Mesendoderm (in vitro differentiated cells): ENCODE data around the gene RAET1E.

Source experiments
- DNase-seq: peaks from one replicate; pipeline ENCODE4 v3.0.0; 2013
- H2AK5ac ChIP-seq: 2 replicates; pipeline ENCODE4 v1.6.1; 2013; ENCODE audit warnings: low read length, inconsistent platforms
- H2BK120ac ChIP-seq: 2 replicates; pipeline ENCODE4 v1.6.1; 2013; ENCODE audit warnings: low read depth, mild to moderate bottlenecking, low read length, moderate library complexity, mixed read lengths
- H2BK15ac ChIP-seq: replicated peaks from 2 replicates; pipeline ENCODE4 v1.6.1; 2013; ENCODE audit warnings: low read depth, mild to moderate bottlenecking, moderate library complexity
- H2BK5ac ChIP-seq: 2 replicates; pipeline ENCODE4 v1.6.1; 2013; ENCODE audit warnings: low read length, inconsistent platforms
- H3K18ac ChIP-seq: 2 replicates; pipeline ENCODE4 v1.6.1; 2013; ENCODE audit warnings: mild to moderate bottlenecking, low read length, mixed read lengths
- H3K23ac ChIP-seq: one replicate; pipeline ENCODE4 v1.6.1; 2013; ENCODE audit warnings: low read length
- H3K27ac ChIP-seq: 2 replicates; pipeline ENCODE4 v1.5.1; 2013; ENCODE audit warnings: low read depth, mild to moderate bottlenecking, inconsistent platforms, low read length, moderate library complexity
- H3K27me3 ChIP-seq: 2 replicates; pipeline ENCODE4 v1.6.1; 2013; ENCODE audit warnings: low read length, control low read depth, mild to moderate bottlenecking, inconsistent platforms; ENCODE audit not compliant: insufficient read depth, poor library complexity
- H3K36me3 ChIP-seq: 2 replicates; pipeline ENCODE4 v1.6.1; 2013; ENCODE audit warnings: low read length, inconsistent platforms; ENCODE audit not compliant: control insufficient read depth, insufficient read depth
- H3K4ac ChIP-seq: one replicate; pipeline ENCODE4 v1.6.1; 2013; ENCODE audit warnings: low read depth, mild to moderate bottlenecking, low read length, moderate library complexity
- H3K4me1 ChIP-seq: 2 replicates; pipeline ENCODE4 v1.6.1; 2013; ENCODE audit warnings: low read depth, low read length, inconsistent platforms; ENCODE audit not compliant: control insufficient read depth
- H3K4me2 ChIP-seq: 2 replicates; pipeline ENCODE4 v1.6.1; 2013; ENCODE audit warnings: low read length
- H3K4me3 ChIP-seq: 2 replicates; pipeline ENCODE4 v1.5.1; 2013; ENCODE audit warnings: mild to moderate bottlenecking, low read length
- H3K56ac ChIP-seq: one replicate; pipeline ENCODE4 v1.6.1; 2013; ENCODE audit warnings: low read length
- H3K79me1 ChIP-seq: 2 replicates; pipeline ENCODE4 v1.6.1; 2013; ENCODE audit warnings: low read length, inconsistent platforms
- H3K79me2 ChIP-seq: 2 replicates; pipeline ENCODE4 v1.6.1; 2013; ENCODE audit warnings: mild to moderate bottlenecking, low read length; ENCODE audit not compliant: control insufficient read depth, insufficient read depth
- H3K9ac ChIP-seq: 2 replicates; pipeline ENCODE4 v1.6.1; 2013; ENCODE audit warnings: low read length, inconsistent platforms
- H4K5ac ChIP-seq: one replicate; pipeline ENCODE4 v1.6.1; 2013; ENCODE audit warnings: low read length
- H4K8ac ChIP-seq: one replicate; pipeline ENCODE4 v1.6.1; 2013; ENCODE audit warnings: low read depth, mild to moderate bottlenecking, control low read depth, low read length, moderate library complexity
- WGBS: extraction: QIAGEN DNeasy Blood & Tissue Kit; methylation state at CpG from one replicate; pipeline ENCODE4 v1.1.7; 2013; ENCODE audit warnings: low lambda C conversion rate, missing lambda C conversion rate; ENCODE audit not compliant: insufficient coverage; ENCODE audit errors: extremely low coverage; 5-methylcytosine and 5-hydroxymethylcytosine counted together

RAET1E gene

DNA sequence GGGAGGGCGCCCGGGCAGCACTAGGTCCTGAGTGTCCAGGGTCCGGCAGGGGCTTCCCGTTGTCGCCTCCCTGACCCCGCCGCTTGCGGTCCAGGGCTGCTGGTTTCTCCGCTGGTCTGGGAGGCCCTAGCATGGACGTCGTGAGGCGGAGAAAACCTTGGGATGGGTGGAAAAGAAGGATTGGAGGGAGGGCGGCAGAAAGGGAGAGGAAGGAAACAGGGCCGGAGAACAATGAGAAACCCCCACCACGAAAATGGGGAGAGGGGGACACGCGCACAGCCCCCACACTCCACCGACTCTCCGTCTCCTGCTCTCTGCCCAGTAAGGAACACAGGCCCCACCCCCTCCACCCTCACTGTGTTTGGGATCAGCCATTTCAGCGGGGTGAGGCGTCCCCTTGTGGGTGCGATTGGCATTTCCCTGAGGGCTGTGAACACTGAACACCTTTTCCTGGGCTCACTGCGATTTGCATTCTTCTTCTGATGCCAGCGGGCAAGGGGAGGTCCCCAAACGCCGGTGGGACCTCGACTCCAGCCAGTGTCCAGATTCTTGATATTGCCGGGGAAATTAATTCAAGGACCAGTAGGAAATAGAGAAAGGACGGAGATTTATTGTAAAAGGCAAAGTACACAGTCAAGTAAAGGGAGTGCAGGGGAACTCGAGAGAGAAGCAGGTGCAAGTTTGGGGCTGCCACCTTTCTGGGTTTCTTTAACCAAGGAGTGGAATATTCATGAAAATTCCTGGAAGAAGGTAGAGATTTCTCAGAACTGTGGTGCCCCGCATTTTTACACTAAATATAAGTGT, 28.3 kb upstream of the RAET1E start:
- Histone ChIP-seq H3K4me2 (peak overlapping the region; percentile 50), H2BK120ac (no peak overlapping the region), H3K4me1 (no peaks in the 10 kb centered on the region), H3K4ac (no peak overlapping the region), H3K79me1 (no peaks in the 10 kb centered on the region), H3K23ac (no peak overlapping the region), H4K5ac (no peak overlapping the region), H3K36me3 (no peaks in the 10 kb centered on the region), H2BK5ac (no peak overlapping the region), H3K27me3 (peaks cover 29% of the 10 kb centered on the region), H3K27ac (no peak overlapping the region), H3K9ac (peak overlapping the region; percentile 56), H3K56ac (peak overlapping the region; percentile 67), H2AK5ac (no peak overlapping the region), H3K18ac (no peak overlapping the region), H2BK15ac (no peak overlapping the region), H4K8ac (no peak overlapping the region), H3K4me3 (no peak overlapping the region), H3K79me2 (no peaks in the 10 kb centered on the region)
- whole genome bisulfite sequencing: no CpG with 5 or more reads among the region's 31 CpGs
- DNase-seq: peak; percentile 82

DNA sequence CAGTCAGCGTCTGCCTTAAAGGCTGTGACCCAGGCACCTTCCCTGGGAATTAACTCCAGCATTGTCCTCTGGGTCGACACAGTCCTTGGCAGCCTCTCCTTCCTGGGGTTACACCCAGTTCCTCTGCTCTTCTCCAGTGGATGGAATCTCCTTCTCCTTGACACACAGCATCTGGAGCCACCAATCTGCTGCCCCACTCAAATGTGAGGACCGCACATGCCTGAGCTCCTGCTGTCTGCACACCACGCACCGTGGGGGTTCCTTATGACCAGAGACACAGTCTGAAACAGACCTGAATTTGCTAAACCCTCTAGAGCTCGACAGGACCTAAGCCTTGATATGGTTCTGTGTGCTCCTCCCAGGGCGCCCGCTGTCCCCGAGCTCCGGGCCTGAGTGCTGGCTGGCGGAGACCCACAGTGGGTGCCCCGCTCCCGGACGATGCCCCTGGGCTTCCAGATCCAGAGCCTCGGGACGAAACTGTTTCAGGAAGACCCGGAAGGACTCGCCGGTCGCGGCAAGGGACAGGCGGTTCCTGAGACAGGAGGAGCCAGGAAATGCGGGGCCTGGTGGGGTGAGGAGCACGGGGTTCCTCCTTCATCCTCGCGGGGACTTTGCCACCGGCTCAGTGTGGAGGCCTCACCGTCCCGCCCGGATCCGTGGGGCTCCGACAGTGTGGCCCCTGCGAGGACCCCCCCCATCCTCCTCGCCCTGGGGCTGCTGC, 27.5 kb upstream of the RAET1E start:
- Histone ChIP-seq H3K9ac (peak overlapping the region; percentile 56), H3K4me2 (peak overlapping the region; percentile 50), H4K8ac (no peak overlapping the region), H3K79me1 (no peaks in the 10 kb centered on the region), H3K4me1 (no peaks in the 10 kb centered on the region), H2BK15ac (no peak overlapping the region), H3K4ac (no peak overlapping the region), H3K36me3 (no peaks in the 10 kb centered on the region), H3K27ac (no peak overlapping the region), H3K56ac (peak overlapping the region; percentile 67), H3K4me3 (no peak overlapping the region), H2BK120ac (no peak overlapping the region), H4K5ac (no peak overlapping the region), H3K27me3 (peaks cover 33% of the 10 kb centered on the region), H2AK5ac (no peak overlapping the region), H3K79me2 (no peaks in the 10 kb centered on the region), H2BK5ac (no peak overlapping the region), H3K18ac (no peak overlapping the region), H3K23ac (no peak overlapping the region)
- no CpG with 5 or more reads among the region's 34 CpGs for WGBS
- no peak for DNase-seq

DNA sequence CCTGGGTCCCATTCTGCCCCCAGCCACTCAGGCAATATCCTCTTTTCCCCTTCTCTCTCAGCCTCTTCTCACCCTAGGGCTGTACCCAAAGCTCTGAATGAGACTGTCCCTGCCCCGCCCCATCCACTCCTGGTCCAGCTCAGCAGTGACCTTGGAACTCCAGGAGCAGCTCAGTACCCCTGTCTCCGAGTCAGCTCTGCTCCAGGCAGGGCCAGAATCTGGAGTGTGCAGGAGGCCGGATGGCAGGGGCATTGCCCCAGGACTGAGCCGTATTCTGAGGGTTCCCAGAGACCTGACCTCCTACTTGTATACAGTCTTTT, 27.0 kb upstream of the RAET1E start:
- H2BK120ac ChIP-seq: no peak overlapping the region
- H4K8ac ChIP-seq: no peak overlapping the region
- no peak for DNase-seq
- H3K23ac ChIP-seq: no peak overlapping the region
- H3K79me1 ChIP-seq: no peaks in the 10 kb centered on the region
- H4K5ac ChIP-seq: no peak overlapping the region
- no peak overlapping the region for H3K18ac ChIP-seq
- peaks cover 33% of the 10 kb centered on the region for H3K27me3 ChIP-seq
- H3K56ac ChIP-seq: no peak overlapping the region
- H2AK5ac ChIP-seq: no peak overlapping the region
- H2BK5ac ChIP-seq: no peak overlapping the region
- H3K27ac ChIP-seq: no peak overlapping the region
- no peak overlapping the region for H3K4me2 ChIP-seq
- no peak overlapping the region for H3K9ac ChIP-seq
- no peak overlapping the region for H3K4me3 ChIP-seq
- no CpG with 5 or more reads among the region's 4 CpGs for WGBS
- no peak overlapping the region for H3K4ac ChIP-seq
- no peaks in the 10 kb centered on the region for H3K36me3 ChIP-seq
- H3K4me1 ChIP-seq: no peaks in the 10 kb centered on the region
- no peaks in the 10 kb centered on the region for H3K79me2 ChIP-seq
- no peak overlapping the region for H2BK15ac ChIP-seq

DNA sequence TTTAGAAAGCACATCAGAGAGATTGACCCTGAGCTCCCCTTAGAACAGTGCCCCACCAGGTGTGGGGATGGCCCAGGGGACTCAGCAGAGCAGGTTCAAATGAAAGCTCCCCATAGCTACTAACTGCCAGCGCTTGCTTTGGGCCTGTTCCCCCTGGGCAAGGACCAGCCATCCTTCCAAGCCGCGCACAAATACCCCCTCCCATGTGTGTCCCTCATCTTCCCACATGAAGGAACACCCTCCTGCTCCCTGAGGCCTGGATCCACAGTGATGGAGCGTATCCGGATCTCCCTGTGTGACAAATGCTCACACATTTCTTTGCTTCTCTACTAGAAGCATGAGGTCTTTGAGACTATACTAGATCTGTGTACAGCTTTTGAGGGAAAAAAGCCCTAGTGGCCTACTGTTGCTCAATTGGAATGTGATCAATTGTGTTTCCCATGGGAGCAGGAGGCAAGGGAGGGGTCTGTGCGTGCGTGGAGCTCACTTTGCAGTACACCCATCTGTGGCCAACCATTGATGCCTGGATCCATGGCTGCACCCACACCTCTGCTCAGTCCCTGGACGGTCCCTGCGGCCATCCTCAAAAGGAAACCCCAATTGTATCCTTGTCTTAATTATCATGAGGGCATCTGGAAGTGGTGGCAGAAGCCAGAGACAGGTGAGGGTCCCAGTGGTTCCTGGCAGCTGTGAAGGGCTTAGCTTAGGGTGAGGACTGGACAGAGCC, 26.5 kb upstream of the RAET1E start:
- Histone ChIP-seq H3K4ac (no peak overlapping the region), H3K4me1 (no peaks in the 10 kb centered on the region), H4K5ac (no peak overlapping the region), H2AK5ac (no peak overlapping the region), H3K23ac (no peak overlapping the region), H3K18ac (no peak overlapping the region), H3K27ac (no peak overlapping the region), H4K8ac (no peak overlapping the region), H3K4me2 (no peak overlapping the region), H3K36me3 (no peaks in the 10 kb centered on the region), H3K79me2 (no peaks in the 10 kb centered on the region), H3K4me3 (no peak overlapping the region), H2BK5ac (no peak overlapping the region), H3K27me3 (peaks cover 33% of the 10 kb centered on the region), H3K56ac (no peak overlapping the region), H3K79me1 (no peaks in the 10 kb centered on the region), H3K9ac (no peak overlapping the region), H2BK15ac (no peak overlapping the region), H2BK120ac (no peak overlapping the region)
- DNase-seq: no peak
- WGBS: no CpG with 5 or more reads among the region's 9 CpGs

DNA sequence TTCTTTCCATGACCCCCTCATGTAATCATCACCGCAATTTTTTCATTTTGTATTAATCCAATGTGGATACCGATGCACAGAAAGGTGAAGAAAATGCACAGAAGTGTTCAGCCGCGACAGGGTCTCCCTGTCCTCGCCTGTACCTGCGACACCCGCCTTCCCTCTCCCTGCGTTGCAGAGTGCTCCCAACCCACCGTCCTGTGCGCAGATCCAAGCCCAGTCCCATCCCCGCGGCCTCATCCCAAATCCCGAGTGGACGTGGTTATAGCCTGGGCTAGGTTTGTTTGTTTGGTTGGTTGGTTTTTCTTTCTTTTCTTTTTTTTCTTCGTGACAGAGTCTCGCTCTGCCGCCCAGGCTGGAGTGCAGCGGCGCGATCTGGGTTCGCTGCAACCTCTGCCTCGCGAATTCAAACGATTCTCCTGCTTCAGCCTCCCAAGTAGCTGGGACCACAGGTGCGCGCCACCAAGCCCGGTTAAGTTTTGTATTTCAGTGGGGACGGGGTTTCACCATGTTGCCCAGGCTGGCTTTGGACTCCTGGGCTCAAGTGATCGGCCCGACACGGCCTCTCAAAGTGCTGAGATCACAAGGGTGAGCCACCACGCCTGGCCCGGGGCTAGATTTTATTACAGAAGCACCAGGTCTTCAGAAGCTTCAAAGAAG, 25.5 kb upstream of the RAET1E start:
- Histone ChIP-seq H3K4me2 (peak overlapping the region; percentile 1), H3K4me1 (no peaks in the 10 kb centered on the region), H2BK120ac (no peak overlapping the region), H3K79me2 (no peaks in the 10 kb centered on the region), H2AK5ac (no peak overlapping the region), H3K4ac (no peak overlapping the region), H3K18ac (no peak overlapping the region), H2BK5ac (no peak overlapping the region), H3K56ac (no peak overlapping the region), H3K23ac (no peak overlapping the region), H4K8ac (no peak overlapping the region), H3K27me3 (peaks cover 33% of the 10 kb centered on the region), H4K5ac (no peak overlapping the region), H3K4me3 (no peak overlapping the region), H2BK15ac (no peak overlapping the region), H3K9ac (no peak overlapping the region), H3K79me1 (no peaks in the 10 kb centered on the region), H3K36me3 (no peaks in the 10 kb centered on the region), H3K27ac (no peak overlapping the region)
- DNase-seq: no peak
- WGBS: no CpG with 5 or more reads among the region's 33 CpGs
